Neural progenitor cell (in vitro differentiated cells): ENCODE results near the gene ST13. TPM values are rescaled to one million over a fixed set of nuclear protein-coding genes. Genes with fewer than 3 reads are reported as not detected.

Experiments used
- DNase-seq: peaks from one replicate; pipeline ENCODE4 v3.0.0-alpha.2; 2016; ENCODE audit warnings: low spot score
- H2AFZ ChIP-seq: fragments of 200-600 bp; sonication (generic); replicated peaks from 2 replicates; pipeline ENCODE4 v1.6.1; 2016; ENCODE audit warnings: antibody characterized with exemption
- H3F3A ChIP-seq: fragments of 200-600 bp; sonication (generic); 2 replicates; pipeline ENCODE4 v1.6.1; 2016; ENCODE audit warnings: antibody characterized with exemption, low read depth
- H3K27ac ChIP-seq: fragments of 200-600 bp; sonication (generic); 2 replicates; pipeline ENCODE4 v1.5.1; 2016; ENCODE audit warnings: mild to moderate bottlenecking
- H3K27me3 ChIP-seq: fragments of 200-600 bp; sonication (generic); 2 replicates; pipeline ENCODE4 v1.6.1; 2016; ENCODE audit warnings: mild to moderate bottlenecking, moderate library complexity
- H3K36me3 ChIP-seq: fragments of 200-600 bp; sonication (generic); 2 replicates; pipeline ENCODE4 v1.5.1; 2016
- H3K4me1 ChIP-seq: fragments of 200-600 bp; sonication (generic); 2 replicates; pipeline ENCODE4 v1.6.1; 2016; ENCODE audit warnings: mixed run types
- H3K4me2 ChIP-seq: fragments of 200-600 bp; sonication (generic); 2 replicates; pipeline ENCODE4 v1.6.1; 2016
- H3K4me3 ChIP-seq: fragments of 200-600 bp; sonication (generic); 2 replicates; pipeline ENCODE4 v1.5.1; 2016
- H3K79me2 ChIP-seq: fragments of 200-600 bp; sonication (generic); 2 replicates; pipeline ENCODE4 v1.6.1; 2016; ENCODE audit warnings: low read depth
- H3K9ac ChIP-seq: fragments of 200-600 bp; sonication (generic); 2 replicates; pipeline ENCODE4 v1.6.1; 2016
- H3K9me3 ChIP-seq: fragments of 200-600 bp; sonication (generic); 2 replicates; pipeline ENCODE4 v1.5.1; 2016; ENCODE audit warnings: low read depth
- H4K20me1 ChIP-seq: fragments of 200-600 bp; sonication (generic); 2 replicates; pipeline ENCODE4 v1.6.1; 2016; ENCODE audit warnings: low read depth
- H3K27ac Mint-ChIP-seq: 3 replicates; pipeline ENCODE4 v1.8.0; 2021; ENCODE audit warnings: mixed read lengths
- H3K27me3 Mint-ChIP-seq: 2 replicates; pipeline ENCODE4 v1.8.0; 2022; ENCODE audit warnings: low read depth, mild to moderate bottlenecking, inconsistent platforms, moderate library complexity, mixed read lengths; ENCODE audit not compliant: insufficient read depth
- H3K36me3 Mint-ChIP-seq: 3 replicates; pipeline ENCODE4 v1.8.0; 2021; ENCODE audit warnings: mixed read lengths
- H3K4me1 Mint-ChIP-seq: 3 replicates; pipeline ENCODE4 v1.8.0; 2021; ENCODE audit warnings: mixed read lengths
- H3K4me3 Mint-ChIP-seq: 3 replicates; pipeline ENCODE4 v1.8.0; 2021; ENCODE audit warnings: mild to moderate bottlenecking, moderate library complexity, mixed read lengths
- H3K9me3 Mint-ChIP-seq: 3 replicates; pipeline ENCODE4 v1.8.0; 2020; ENCODE audit warnings: mixed read lengths
- CTCF ChIP-seq: fragments of 200-600 bp; sonication (generic); IDR thresholded peaks from 2 replicates; pipeline ENCODE4 v1.5.1; 2017; ENCODE audit warnings: antibody characterized with exemption, mild to moderate bottlenecking
- EZH2 ChIP-seq: fragments of 200-600 bp; sonication (generic); IDR thresholded peaks from 2 replicates; pipeline ENCODE4 v1.6.1; 2017; ENCODE audit warnings: antibody characterized with exemption, mild to moderate bottlenecking, moderate library complexity
- EZH2phosphoT487 ChIP-seq: fragments of 200-600 bp; sonication (generic); IDR thresholded peaks from 2 replicates; pipeline ENCODE4 v1.6.1; 2017; ENCODE audit warnings: antibody characterized with exemption
- total RNA-seq: library from RNA; depleted of rRNA; stranded (reverse); fragments of >200 nt; gene quantifications from 2 replicates; pipeline ENCODE4 v1.2.3, GENCODE V29; 2015; ENCODE audit warnings: low replicate concordance

Gene ST13
- total RNA-seq, 1 donor from 2014 or later = 310 TPM

GRCh38 chr22:40817737-40818136 lies 38.7 kb downstream of the ST13 start:
- H3K9ac ChIP-seq = peak overlapping the region; percentile 23
- no peak overlapping the region for H3K27ac ChIP-seq
- H3K4me2 ChIP-seq = peak overlapping the region; percentile 78
- peaks cover 30% of the 10 kb centered on the region for H3F3A ChIP-seq
- H3K79me2 ChIP-seq = peaks cover 62% of the 10 kb centered on the region
- H3K9me3 ChIP-seq = no peaks in the 10 kb centered on the region
- no peaks in the 10 kb centered on the region for H3K27me3 ChIP-seq
- Mint-ChIP-seq H3K27me3 (no peaks in the 10 kb centered on the region), H3K9me3 (no peaks in the 10 kb centered on the region), H3K4me3 (peak overlapping the region; percentile 97), H3K4me1 (peaks cover 27% of the 10 kb centered on the region), H3K36me3 (peaks cover 15% of the 10 kb centered on the region), H3K27ac (no peak overlapping the region)
- TF ChIP-seq EZH2phosphoT487 (no peak), EZH2 (no peak), CTCF (no peak)
- peak overlapping the region; percentile 73 for H3K4me3 ChIP-seq
- no peak for DNase-seq
- H3K4me1 ChIP-seq = peaks cover 8% of the 10 kb centered on the region
- no peak overlapping the region for H2AFZ ChIP-seq
- no peaks in the 10 kb centered on the region for H3K36me3 ChIP-seq
- no peaks in the 10 kb centered on the region for H4K20me1 ChIP-seq

GRCh38 chr22:40813912-40814315 lies 42.5 kb downstream of the ST13 start:
- H3K36me3 ChIP-seq = no peaks in the 10 kb centered on the region
- no peak overlapping the region for H3K27ac Mint-ChIP-seq
- H3K9me3 Mint-ChIP-seq = no peaks in the 10 kb centered on the region
- peaks cover 87% of the 10 kb centered on the region for H3K79me2 ChIP-seq
- no peak for TF ChIP-seq EZH2phosphoT487
- TF ChIP-seq EZH2 = no peak
- no peak for TF ChIP-seq CTCF
- no peak overlapping the region for H2AFZ ChIP-seq
- H3K4me1 Mint-ChIP-seq = peaks cover 18% of the 10 kb centered on the region
- H4K20me1 ChIP-seq = peaks cover 4% of the 10 kb centered on the region
- H3K9me3 ChIP-seq = no peaks in the 10 kb centered on the region
- no peak for DNase-seq
- H3K27me3 ChIP-seq = no peaks in the 10 kb centered on the region
- H3K4me3 ChIP-seq = no peak overlapping the region
- H3K27ac ChIP-seq = no peak overlapping the region
- no peaks in the 10 kb centered on the region for H3K27me3 Mint-ChIP-seq
- no peak overlapping the region for H3K4me3 Mint-ChIP-seq
- H3K9ac ChIP-seq = no peak overlapping the region
- H3K4me1 ChIP-seq = peaks cover 8% of the 10 kb centered on the region
- no peaks in the 10 kb centered on the region for H3F3A ChIP-seq
- H3K36me3 Mint-ChIP-seq = peaks cover 19% of the 10 kb centered on the region
- H3K4me2 ChIP-seq = no peak overlapping the region

- Histone ChIP-seq H2AFZ (no peak overlapping the region), H3K27ac (no peak overlapping the region), H3K27me3 (no peaks in the 10 kb centered on the region), H3K36me3 (no peaks in the 10 kb centered on the region), H4K20me1 (peaks cover 11% of the 10 kb centered on the region), H3K4me3 (no peak overlapping the region), H3F3A (peaks cover 4% of the 10 kb centered on the region), H3K79me2 (peaks cover 71% of the 10 kb centered on the region), H3K4me1 (peaks cover 7% of the 10 kb centered on the region), H3K4me2 (no peak overlapping the region), H3K9ac (no peak overlapping the region), H3K9me3 (no peaks in the 10 kb centered on the region)
- no peak overlapping the region for H3K27ac Mint-ChIP-seq
- no peaks in the 10 kb centered on the region for H3K4me1 Mint-ChIP-seq
- DNase-seq = no peak
- peaks cover 6% of the 10 kb centered on the region for H3K27me3 Mint-ChIP-seq
- TF ChIP-seq CTCF (no peak), EZH2 (no peak), EZH2phosphoT487 (no peak)
- H3K4me3 Mint-ChIP-seq = no peak overlapping the region
- H3K9me3 Mint-ChIP-seq = no peaks in the 10 kb centered on the region
- peaks cover 10% of the 10 kb centered on the region for H3K36me3 Mint-ChIP-seq
Measured at GRCh38 chr22:40808018-40808841, 48.2 kb downstream of the ST13 start.
